ENCODE measurements around the gene PGAP3. TPM values are rescaled to one million over a fixed set of nuclear protein-coding genes. Genes with fewer than 3 reads are reported as not detected.

PGAP3 gene
- total and polyA plus RNA-seq, 2 of the 4 experiments (the other 2 are of a cell fraction): 4.3 to 9.8 TPM

- no peaks in the 10 kb centered on the region for H3K36me3 ChIP-seq (ENCODE audit: control insufficient read depth, insufficient read depth, low read length)
- no peak overlapping the region for H4K5ac ChIP-seq (ENCODE audit: low read depth, low read length)
- in situ Hi-C loops (cut with MboI; ENCODE audit: low sequenced_read_pairs): loop anchor here (5.0 kb wide), 1 partner anchor 81 kb away; no protein-coding TSS in a partner anchor
- no peak overlapping the region for H2BK20ac ChIP-seq (ENCODE audit: low read depth, low read length)
- no peak overlapping the region for H4K91ac ChIP-seq (ENCODE audit: insufficient read depth, low read depth, low read length)
- H3K9me3 ChIP-seq (ENCODE audit: control insufficient read depth, insufficient read depth, low read length): no peaks in the 10 kb centered on the region
- H4K8ac ChIP-seq (ENCODE audit: low read depth in 2 of 2, low read length in 2 of 2): no peak overlapping the region
- H3K23ac ChIP-seq (ENCODE audit: low read depth, low read length): no peak overlapping the region
- no peak overlapping the region for H3K4ac ChIP-seq (ENCODE audit: low read depth, low read length)
- peak; percentile 36 for DNase-seq
- H2BK120ac ChIP-seq (ENCODE audit: low read depth, low read length): no peak overlapping the region
- H3K4me3 ChIP-seq (ENCODE audit: insufficient read depth, low read depth, low read length): no peak overlapping the region
- no peak overlapping the region for H2BK15ac ChIP-seq (ENCODE audit: low read depth, low read length)
- POLR2A ChIA-PET (ENCODE audit: unreplicated experiment): interaction anchor here (0.6 kb wide), 1 partner anchor 77 kb away, joined by 6 read pairs; the partner anchor contains the start of gene ERBB2
- peaks cover 3% of the 10 kb centered on the region; the same call in 1 of the 2 replicates for H3K4me1 ChIP-seq (ENCODE audit: control insufficient read depth, insufficient read depth, low read length)
- no peaks in the 10 kb centered on the region for H3K9me1 ChIP-seq (ENCODE audit: insufficient read depth, low read length)
- dilution Hi-C loops (cut with HindIII; ENCODE audit: low sequenced_read_pairs, unreplicated experiment): no loop called here
- no peak overlapping the region for H2AK9ac ChIP-seq (replicated peaks; ENCODE audit: low read depth, low read length, poor library complexity)
- H3K18ac ChIP-seq (ENCODE audit: low read depth, low read length): no peak overlapping the region
- no peak overlapping the region for H2AFZ ChIP-seq (replicated peaks; ENCODE audit: low read length, poor library complexity)
- H3K56ac ChIP-seq (ENCODE audit: extremely low read depth, insufficient read depth, low read length): no peak overlapping the region
- 11% methylated on average over 7 of the region's 16 CpGs; no CpG with 5 or more reads in 1 of the 2 experiments for WGBS, 2 experiments (ENCODE audit: extremely low coverage in 2 of 2, insufficient read length in 1 of 2)
- H2BK5ac ChIP-seq (ENCODE audit: low read depth, low read length, poor library complexity, severe bottlenecking): no peak overlapping the region
- H3K9ac ChIP-seq (ENCODE audit: low read depth, low read length): no peak overlapping the region
- intact Hi-C loops (cut with micrococcal nuclease): loop anchor here (1.0 to 10.0 kb wide), 3 partner anchors 75 to 361 kb away; partner anchors contain the start of gene PSMD3
- H3K4me2 ChIP-seq (ENCODE audit: low read depth, low read length): no peak overlapping the region
- H3K27me3 ChIP-seq (ENCODE audit: control insufficient read depth, insufficient read depth, low read length): peaks cover 61% of the 10 kb centered on the region
- H4K20me1 ChIP-seq (ENCODE audit: insufficient read depth, low read length): no peaks in the 10 kb centered on the region
- CTCF ChIA-PET: interaction anchor here (1.0 to 1.5 kb wide), 8 partner anchors 9 to 129 kb away, joined by 3 to 9 read pairs (median 3); no protein-coding TSS in a partner anchor
- BruUV-seq (replicated peaks): no TSS peak
- peak; percentile 76 for ATAC-seq (ENCODE audit: low read depth)
- H3K27ac ChIP-seq (ENCODE audit: insufficient read depth, low read length): no peak overlapping the region
- no peak overlapping the region for H2AK5ac ChIP-seq (ENCODE audit: low read depth, low read length)
- H3K14ac ChIP-seq (replicated peaks; ENCODE audit: low read depth, low read length): no peak overlapping the region
- H3K79me1 ChIP-seq (ENCODE audit: low read depth in 1 of 2, low read length in 2 of 2): no peaks in the 10 kb centered on the region
- TF ChIP-seq BHLHE40 (IDR thresholded peaks at IDR 0.05; ENCODE audit: low read depth, low read length) (no peak), FOS (IDR thresholded peaks at IDR 0.05; ENCODE audit: low read depth, low read length) (no peak), SMC3 (IDR thresholded peaks at IDR 0.05; ENCODE audit: low read depth, low read length) (peak; percentile 72), RFX5 (IDR thresholded peaks at IDR 0.05; ENCODE audit: low read depth, low read length) (no peak), MAZ (IDR thresholded peaks at IDR 0.05; ENCODE audit: borderline replicate concordance, low read depth, low read length) (no peak), MXI1 (IDR thresholded peaks at IDR 0.05; ENCODE audit: borderline replicate concordance, low read depth, low read length) (no peak), NFE2L2 (IDR thresholded peaks at IDR 0.05; ENCODE audit: low read depth, low read length) (no peak), CEBPB (IDR thresholded peaks at IDR 0.05; ENCODE audit: low read depth, low read length) (no peak), CHD1 (IDR thresholded peaks at IDR 0.05; ENCODE audit: low read depth, low read length) (no peak), RAD21 (IDR thresholded peaks at IDR 0.05; ENCODE audit: low read length) (peak; percentile 79), RCOR1 (IDR thresholded peaks at IDR 0.05; ENCODE audit: insufficient replicate concordance, low read length) (no peak), POLR2A (IDR thresholded peaks at IDR 0.05; ENCODE audit: low read depth, low read length) (no peak), USF2 (IDR thresholded peaks at IDR 0.05; ENCODE audit: low read depth, low read length) (no peak)
- TF ChIP-seq, protein P1, sequence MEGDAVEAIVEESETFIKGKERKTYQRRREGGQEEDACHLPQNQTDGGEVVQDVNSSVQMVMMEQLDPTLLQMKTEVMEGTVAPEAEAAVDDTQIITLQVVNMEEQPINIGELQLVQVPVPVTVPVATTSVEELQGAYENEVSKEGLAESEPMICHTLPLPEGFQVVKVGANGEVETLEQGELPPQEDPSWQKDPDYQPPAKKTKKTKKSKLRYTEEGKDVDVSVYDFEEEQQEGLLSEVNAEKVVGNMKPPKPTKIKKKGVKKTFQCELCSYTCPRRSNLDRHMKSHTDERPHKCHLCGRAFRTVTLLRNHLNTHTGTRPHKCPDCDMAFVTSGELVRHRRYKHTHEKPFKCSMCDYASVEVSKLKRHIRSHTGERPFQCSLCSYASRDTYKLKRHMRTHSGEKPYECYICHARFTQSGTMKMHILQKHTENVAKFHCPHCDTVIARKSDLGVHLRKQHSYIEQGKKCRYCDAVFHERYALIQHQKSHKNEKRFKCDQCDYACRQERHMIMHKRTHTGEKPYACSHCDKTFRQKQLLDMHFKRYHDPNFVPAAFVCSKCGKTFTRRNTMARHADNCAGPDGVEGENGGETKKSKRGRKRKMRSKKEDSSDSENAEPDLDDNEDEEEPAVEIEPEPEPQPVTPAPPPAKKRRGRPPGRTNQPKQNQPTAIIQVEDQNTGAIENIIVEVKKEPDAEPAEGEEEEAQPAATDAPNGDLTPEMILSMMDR (conservative IDR thresholded peaks at IDR 0.05; ENCODE audit: low read depth, low read length): peak; percentile 81
- TF ChIP-seq, protein P2, sequence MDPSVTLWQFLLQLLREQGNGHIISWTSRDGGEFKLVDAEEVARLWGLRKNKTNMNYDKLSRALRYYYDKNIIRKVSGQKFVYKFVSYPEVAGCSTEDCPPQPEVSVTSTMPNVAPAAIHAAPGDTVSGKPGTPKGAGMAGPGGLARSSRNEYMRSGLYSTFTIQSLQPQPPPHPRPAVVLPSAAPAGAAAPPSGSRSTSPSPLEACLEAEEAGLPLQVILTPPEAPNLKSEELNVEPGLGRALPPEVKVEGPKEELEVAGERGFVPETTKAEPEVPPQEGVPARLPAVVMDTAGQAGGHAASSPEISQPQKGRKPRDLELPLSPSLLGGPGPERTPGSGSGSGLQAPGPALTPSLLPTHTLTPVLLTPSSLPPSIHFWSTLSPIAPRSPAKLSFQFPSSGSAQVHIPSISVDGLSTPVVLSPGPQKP (IDR thresholded peaks at IDR 0.05; ENCODE audit: borderline replicate concordance, low read depth, low read length): no peak
These were observed 64.4 kb downstream of the PGAP3 start for GRCh38 chr17:39623356-39623950.

Measured in IMR-90 (cell line).